OCI-LY7 (cell line): Measurements from ENCODE around the gene MIER1.
"Not testable (repeated sequence)": the region's sequence is repeated elsewhere in the genome, so short reads cannot be mapped to it uniquely, and the experiment has no call there.

ENCODE experiments used
- CTCF ChIP-seq: fragments of 200-600 bp; sonication (generic); conservative IDR thresholded peaks from 2 replicates; pipeline ENCODE4 v1.5.1; 2014; ENCODE audit warnings: mild to moderate bottlenecking, antibody characterized with exemption, low read length, moderate library complexity, mixed read lengths
- EZH2phosphoT487 ChIP-seq: fragments of 200-600 bp; sonication (generic); IDR thresholded peaks from 2 replicates; pipeline ENCODE4 v1.6.1; 2018; ENCODE audit warnings: low read depth, borderline replicate concordance, mild to moderate bottlenecking, mixed run types, antibody characterized with exemption, low read length, moderate library complexity, mixed read lengths

GRCh38 chr1:66979621-66980020, 54.8 kb downstream of the MIER1 start:
- TF ChIP-seq CTCF, EZH2phosphoT487: not testable (repeated sequence)
